HG03460 (cell line): ENCODE measurements around the gene SLC25A17.
"Not testable (repeated sequence)": the region's sequence is repeated elsewhere in the genome, so short reads cannot be mapped to it uniquely, and the experiment has no call there.

Experiments
- ATAC-seq: cut with Tn5 transposase; IDR thresholded peaks from one replicate; pipeline ENCODE4 v1.9.1; 2021; ENCODE audit not compliant: unreplicated experiment

Gene SLC25A17

GRCh38 chr22:40758851-40759250 is 60.3 kb downstream of the SLC25A17 start:
- not testable (repeated sequence) for ATAC-seq

DNA sequence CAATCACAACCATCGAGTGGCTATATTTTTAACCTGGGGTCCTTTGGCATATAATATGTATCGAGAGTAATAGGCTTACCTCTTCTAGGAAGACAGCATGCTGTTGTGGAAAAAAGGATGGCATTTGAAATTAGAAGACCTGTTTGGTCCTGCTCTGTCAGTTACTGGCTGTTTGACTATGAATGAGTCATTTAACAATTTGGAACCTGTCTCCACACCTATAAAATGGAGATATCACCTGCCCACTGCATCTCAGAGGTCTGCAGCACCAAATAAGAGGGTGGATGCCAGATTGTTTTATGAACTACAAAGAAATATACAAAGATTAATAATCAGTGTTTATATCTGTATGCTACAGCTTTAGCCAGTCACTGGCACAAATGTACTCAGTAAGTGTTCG is 60.8 kb downstream of the SLC25A17 start:
- ATAC-seq, result no peak

GRCh38 chr22:40757071-40757470 is 62.1 kb downstream of the SLC25A17 start:
- no peak for ATAC-seq

DNA sequence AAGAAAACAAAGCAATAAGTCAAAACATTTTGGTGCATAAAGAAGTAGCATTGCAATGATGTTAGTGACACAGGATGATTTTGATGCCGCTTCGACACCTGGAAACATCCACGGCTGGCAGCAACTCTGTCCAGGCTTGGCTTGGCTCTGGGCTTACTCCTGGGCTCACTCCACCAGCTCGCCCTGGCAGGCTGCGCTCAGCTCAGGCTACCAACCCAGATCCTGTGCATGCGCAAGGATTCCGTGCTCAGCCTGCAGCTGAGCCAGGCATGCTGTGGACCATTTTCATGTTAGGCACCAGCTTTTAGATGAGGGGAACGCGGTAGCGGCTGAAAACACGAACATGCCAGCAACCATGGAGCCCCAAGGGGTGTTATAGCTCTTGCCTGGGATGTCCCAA is 66.0 kb downstream of the SLC25A17 start:
- ATAC-seq, result no peak

DNA sequence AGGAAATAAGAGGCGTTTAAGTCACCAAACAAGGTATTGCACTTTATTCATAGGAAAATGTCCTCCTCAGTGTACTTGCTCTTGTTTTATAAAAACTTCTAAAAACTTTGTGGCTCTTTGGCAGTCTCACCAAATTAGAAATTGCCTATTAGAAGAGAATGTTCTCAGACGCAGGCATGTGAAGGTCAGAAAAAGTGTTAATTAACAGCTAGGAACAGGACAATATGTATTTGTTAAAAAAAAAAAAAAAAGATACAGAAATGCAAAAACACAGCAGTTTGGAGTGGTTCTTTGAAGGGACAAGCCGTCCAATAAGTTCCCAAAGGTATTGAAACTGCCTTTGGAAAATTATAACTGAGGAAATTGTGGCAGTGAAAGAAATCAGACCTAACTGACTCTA is 67.9 kb downstream of the SLC25A17 start:
- ATAC-seq, result no peak

DNA sequence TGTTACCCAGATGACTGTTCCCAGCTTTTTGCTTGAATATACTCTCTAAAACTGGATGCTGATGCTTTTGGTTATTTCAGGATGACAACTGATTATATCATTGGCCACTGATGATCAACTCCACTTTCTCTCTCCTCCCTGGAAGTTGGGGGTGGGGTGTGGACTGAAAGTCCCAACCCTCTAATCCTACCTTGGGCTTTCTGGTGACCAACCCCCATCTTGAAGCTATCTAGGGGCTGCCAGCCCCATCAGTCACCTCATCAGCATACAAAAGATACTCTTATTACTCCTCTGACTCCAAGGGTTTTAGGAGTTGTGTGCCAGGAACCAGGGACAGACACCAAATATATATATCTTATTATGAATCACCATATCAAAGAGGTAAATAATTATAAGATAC is 69.3 kb downstream of the SLC25A17 start:
- no peak for ATAC-seq

DNA sequence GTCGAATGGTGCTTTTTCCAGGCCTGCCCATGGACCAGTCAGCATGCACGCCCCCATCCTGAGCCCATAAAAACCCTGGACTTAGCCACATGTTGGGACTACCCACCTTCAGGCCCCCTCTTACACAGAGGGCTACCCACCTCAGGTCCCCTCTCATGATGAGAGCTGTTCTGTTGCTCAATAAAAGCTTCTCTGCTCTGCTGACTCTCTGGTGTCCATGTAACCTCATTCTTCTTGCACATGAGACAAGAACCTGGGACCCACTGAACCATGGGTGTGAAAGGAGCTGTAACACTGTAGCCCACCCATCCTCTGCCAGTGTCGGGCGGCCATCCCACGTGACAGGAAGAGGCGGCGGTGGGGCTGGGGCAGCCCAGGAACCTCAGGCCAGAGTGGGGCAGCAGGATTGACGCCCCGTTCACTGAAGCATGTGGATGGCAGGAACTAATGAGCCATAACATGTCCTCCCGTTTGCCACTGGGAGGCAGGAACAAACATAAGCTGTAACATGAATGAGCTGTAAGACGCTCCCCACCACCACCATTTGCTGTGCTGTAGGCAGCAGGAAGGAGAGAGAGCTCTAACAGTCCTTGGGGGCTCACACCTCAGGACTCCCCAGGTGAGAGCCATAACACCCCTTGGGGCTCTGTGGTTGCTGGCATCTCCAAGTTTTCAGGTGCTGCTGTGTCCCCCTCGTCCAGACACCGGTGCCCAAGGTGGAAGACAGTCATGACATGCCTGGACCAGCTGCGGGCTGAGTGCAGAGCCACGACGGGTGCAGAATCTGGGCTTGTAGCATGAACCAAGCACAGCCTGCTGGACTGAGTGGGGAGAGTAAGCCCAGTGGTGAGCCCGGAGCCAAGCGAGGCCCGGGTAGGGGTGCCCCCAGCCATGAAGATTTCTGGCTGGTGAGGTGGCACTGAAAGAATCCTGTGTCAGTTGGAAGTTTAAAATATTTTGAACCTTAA is 70.5 kb downstream of the SLC25A17 start:
- no peak for ATAC-seq

DNA sequence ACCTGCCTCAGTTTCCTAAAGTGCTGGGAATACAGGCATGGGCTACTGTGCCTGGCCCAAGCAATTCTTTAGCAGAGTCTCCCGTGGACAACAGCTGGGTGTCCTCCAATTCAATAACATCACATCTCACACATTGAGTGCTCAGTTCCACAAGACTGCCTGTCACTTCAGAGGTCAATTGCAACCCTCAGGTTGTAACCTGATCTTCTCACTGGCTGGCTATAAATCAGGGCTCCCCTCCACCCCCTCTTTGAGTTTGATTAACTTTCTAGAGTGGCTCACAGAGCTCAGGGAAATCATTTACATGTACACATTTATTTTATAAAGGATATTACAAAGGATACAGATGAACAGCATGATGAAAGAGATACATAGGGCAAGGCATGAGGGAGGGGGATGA is 71.8 kb downstream of the SLC25A17 start:
- no peak for ATAC-seq

DNA sequence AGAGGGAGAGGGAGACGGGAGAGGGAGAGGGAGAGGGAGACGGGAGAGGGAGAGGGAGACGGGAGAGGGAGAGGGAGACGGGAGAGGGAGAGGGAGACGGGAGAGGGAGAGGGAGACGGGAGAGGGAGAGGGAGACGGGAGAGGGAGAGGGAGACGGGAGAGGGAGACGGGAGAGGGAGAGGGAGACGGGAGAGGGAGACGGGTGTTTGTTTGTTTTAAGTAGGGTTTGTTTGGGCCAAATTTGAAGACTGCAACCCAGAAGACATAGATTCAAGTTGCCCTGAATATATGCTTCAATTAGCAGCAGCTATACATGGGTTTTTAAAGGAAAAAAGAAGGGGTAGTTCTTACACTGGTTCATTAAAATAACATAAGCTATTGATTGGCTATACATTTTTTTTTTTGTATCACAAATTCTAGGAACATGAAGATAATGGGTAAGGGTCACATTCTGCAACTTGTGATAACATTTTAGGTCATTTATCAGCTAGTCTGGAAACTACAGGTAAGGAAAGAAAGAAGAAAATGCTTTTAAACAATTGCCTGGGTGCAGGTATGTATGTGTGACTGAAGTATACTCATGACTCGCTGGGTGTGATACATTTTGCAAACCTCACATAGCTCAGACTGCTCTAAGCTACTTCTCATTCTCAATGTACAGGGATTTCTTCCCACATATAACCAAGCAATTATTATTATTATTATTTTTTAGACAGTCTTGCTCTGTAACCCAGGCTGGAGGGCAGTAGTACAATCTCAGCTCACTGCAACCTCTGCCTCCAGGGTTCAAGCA is 72.5 kb downstream of the SLC25A17 start:
- no peak for ATAC-seq

DNA sequence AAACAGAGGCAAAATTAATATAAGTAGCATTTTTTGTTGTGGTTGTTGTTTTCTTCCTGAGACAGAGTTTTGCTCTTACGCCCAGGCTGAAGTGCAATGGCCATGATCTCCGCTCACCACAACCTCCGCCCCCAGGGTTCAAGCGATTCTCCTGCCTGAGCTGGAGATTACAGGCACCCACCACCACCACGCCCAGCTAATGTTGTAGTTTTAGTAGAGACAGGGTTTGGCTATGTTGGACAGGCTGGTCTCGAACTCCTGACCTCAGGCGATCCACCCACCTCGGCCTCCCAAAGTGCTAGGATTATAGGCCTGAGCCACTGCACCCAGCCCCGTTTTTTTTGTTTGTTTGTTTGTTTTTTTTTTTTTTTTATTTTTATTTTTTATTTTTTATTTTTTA is 75.4 kb downstream of the SLC25A17 start:
- no peak for ATAC-seq

DNA sequence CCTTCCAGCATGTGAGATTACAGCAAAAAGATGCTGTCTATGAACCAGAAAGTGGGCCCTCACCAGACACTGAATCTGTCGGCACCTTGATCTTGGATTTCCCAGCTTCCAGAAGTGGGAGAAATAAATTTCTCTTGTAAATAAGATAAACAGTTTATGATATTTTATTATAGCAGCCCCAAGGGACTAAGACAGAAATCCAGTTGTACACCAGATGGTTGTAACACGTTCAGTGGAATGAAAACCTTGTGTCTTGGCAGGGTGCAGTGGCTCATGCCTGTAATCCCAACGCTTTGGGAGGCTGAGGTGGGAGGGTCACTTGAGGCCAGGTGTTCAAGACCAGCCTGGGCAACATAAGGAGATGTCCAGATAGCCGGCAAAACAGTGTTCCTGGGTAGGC is 78.0 kb downstream of the SLC25A17 start:
- ATAC-seq, result no peak

GRCh38 chr22:40739721-40740120 is 79.4 kb downstream of the SLC25A17 start:
- no peak for ATAC-seq

DNA sequence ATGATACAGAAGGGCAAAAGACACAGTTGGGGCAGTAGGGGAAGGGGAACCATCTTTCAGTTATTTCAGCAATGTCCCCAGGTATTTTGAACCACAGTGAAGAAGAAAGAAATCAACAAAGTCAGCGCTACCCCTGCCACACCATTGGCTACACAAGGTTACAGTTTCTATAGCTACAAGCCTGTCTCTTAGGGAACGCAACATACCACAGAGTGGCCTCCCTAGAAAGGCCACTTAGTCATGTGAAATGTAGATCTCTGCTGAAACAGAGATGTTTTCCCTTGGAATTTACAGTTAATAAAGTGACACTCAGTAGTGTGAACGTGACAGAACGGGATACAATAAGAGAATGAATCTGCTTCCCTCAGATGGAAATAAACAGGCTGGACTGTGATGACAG is 85.2 kb downstream of the SLC25A17 start:
- no peak for ATAC-seq

- ATAC-seq, result no peak
Measured at GRCh38 chr22:40732999-40733292, 86.2 kb downstream of the SLC25A17 start.

- ATAC-seq, result no peak
Measured at GRCh38 chr22:40729284-40729683, 89.9 kb downstream of the SLC25A17 start.

DNA sequence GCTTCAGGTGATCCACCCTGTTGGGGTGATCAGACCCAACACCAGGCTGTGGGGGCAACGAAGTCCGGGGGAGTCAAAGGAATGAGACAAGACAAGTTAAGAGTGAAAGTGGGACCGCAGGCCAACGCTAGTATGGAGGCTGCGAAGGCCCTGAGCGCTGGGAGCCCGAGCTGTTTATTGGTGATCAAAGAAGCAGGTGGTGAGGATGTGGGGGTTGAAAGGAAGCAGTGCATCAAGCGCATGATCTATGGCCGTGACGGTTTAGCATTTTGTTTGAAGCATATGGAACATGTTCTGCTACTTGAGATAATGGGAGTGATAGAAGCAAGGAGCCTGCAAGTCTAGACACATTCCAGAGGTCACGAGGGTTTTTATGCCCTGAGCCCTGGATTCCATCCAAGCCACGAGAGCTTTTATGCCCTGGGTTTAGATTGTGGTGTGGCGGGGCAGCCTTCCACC is 90.4 kb downstream of the SLC25A17 start:
- ATAC-seq, result no peak

DNA sequence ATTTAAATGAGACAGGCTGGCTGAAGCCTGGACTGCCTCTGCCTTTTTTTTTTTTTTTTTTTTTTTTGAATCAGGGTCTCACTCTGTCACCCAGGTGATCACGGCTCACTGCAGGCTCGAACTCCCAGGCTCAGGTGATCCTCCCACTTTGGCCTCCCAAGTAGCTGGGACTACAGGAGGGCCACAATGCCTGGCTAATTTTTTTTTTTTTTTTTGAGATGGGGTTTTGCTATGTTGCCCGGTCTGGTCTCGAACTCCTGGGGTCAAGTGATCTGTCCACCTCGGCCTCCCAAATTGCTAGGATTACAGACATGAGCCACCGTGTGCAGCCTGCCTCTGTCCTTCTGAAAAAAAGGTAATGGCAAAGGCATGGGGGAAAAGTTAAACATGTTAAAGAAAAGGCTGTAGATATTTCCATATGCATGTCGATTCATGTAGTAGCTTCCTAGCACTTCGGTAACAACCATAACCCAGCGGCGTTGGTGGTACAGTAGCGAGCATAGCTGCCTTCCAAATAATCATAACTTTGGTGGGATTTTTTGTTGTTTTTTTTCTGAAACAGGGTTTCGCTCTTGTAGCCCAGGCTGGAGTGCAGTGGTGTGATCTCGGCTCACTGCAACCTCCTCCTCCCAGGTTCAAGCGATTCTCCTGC is 91.1 kb downstream of the SLC25A17 start:
- ATAC-seq, result no peak

GRCh38 chr22:40727070-40727963 is 91.8 kb downstream of the SLC25A17 start:
- ATAC-seq, result no peak

DNA sequence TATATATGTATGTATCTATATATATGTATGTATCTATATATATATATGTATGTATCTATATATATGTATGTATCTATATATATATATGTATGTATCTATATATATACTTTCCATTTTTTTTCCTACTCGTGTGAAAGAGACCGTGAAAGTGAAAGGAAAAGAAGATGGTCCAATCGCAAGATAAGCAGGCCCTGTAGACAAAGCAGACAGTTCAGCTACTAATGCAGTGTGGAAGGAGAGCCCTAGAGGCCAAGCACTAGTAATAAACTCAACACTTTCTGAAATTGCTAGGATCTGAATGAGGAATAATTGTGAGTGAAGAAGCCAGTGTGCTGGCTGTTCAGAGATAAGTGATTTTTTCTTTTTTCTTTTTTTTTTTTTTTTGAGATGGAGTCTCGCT is 92.6 kb downstream of the SLC25A17 start:
- no peak for ATAC-seq

DNA sequence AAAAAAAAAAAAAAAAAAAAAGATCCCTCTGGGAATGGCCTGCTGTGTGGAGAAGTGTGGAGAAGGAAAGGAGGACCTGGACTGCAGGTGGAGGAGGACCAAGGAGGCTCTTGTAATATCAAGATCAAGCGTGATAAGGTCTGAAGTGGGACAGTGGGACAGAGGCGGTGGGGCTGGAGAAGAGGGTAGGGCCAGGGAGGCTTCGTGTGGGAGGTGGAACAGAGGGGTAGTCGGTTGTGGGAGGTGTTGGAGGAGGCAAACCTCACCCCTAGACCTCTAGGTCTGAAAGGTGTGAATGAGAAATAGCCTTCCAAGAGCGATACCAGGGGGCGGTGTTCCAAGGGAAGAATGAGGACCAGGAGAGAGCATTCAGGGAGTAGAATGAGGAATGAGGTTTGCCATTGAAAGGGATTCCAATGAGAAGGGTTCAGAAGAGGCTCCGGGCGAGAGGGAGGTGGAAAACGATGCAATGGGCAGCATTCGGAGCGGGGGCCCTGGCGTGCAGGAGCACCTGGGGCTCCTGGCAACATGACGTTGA is 95.7 kb downstream of the SLC25A17 start:
- ATAC-seq, result no peak
